Stimulated activated CD8-positive, alpha-beta memory T cell treated with anti-CD3 and anti-CD28 coated beads, Interleukin-15, amount 100 ng/mL, for 48 hours (primary cell): Measurements from ENCODE around the gene WBP4.
"Not testable (repeated sequence)": the region's sequence is repeated elsewhere in the genome, so short reads cannot be mapped to it uniquely, and the experiment has no call there.

Source experiments
- DNase-seq, 2 donors: peaks; one replicate each; pipeline ENCODE4 v3.0.0-alpha.2; 2020; ENCODE audit warnings: low read depth in 2 of 2

WBP4 gene

DNA sequence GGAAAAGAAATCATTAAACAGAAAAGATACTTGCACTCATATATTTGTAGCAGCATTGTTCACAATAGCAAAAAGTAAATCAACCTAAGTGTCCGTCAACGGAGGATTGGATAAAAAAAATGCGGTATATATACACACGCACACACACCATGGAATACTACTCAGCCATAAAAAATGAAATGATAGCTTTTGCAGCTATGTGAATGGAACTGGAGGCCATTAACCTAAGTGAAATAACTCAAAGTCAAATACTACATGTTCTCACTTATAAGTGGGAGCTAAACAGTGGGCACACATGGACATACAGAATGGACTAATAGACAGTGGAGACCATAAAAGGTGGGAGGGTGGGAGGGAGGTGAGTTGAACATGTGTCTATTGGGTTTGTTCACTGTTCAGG is 18.4 kb downstream of the WBP4 start:
- DNase-seq, result no peak

DNA sequence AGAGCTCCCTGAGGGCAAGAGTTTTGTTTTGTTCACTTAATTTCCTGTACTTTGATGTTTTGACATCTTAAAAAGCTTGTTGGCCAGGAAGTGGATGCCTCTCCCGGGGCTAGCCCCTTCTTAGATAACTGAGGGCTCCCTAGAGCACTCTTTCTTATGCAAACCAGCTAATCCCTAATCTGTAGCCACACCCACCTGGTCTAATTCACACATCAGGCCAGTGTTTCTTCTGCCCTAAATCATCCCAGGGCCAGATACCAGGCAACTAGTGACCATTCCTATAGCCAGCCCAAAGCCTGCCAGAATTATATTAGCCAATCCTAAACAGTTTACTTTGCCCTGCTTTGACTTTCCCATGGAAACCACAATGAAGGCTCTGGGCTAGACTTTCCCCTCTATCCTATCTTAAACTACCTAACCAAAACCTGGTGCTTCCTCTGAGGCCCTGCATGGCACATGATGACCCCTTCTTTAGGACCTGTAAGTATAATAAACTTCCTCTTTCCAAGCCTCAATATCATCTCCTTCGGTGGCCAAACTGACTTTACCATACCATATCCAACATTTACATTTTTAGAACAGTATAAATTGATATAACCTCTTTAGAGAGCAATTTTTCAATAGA is 24.8 kb downstream of the WBP4 start:
- no peak for DNase-seq

- DNase-seq, result not testable (repeated sequence)
Observed at GRCh38 chr13:41095681-41096080, 34.4 kb downstream of the WBP4 start.

- DNase-seq, result no peak
Observed at GRCh38 chr13:41098761-41099160, 37.5 kb downstream of the WBP4 start.

DNA sequence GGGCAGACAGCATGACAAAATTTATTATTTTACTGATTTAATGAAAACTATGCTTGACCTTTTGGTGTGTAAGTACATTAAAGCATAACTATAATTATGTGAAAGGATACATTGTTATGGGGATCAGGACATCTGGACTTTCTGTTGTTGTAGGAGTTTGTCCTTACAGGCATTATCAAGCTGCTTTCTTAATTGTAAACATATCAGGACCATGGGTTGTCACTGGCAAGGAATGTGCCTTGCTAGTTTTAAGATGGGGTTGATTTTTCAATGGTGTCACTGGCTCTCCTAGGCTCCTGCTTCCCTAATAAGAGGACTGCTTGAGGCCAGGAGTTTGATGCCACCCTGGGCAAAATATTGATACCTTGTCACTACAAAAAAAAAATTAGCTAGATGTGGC is 38.7 kb downstream of the WBP4 start:
- no peak for DNase-seq

DNA sequence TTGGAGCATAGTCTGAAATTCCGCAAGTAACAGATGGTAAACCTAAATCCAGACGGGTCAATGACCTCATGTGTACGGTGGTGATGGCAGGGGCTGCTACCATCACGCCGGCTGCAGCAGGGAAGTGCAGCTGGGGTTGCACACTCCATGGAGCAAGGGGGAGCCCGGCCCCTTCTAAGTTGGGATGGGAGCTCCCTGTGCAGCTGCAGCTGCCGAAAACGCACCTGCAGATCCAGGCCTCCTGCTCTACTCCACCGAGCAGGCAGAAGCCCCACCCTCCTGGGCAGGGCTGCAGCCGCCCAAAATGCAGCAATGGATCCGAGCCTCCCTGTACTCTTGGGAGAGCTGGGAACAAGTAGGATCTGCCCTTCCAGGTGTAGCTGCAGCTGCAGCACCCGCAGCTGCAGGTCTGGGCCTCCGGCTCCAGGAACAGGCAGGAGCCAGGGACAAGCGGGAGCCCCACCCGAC is 45.8 kb downstream of the WBP4 start:
- no peak for DNase-seq

- DNase-seq, result no peak
Observed at GRCh38 chr13:41107584-41108014, 46.3 kb downstream of the WBP4 start.

- no peak for DNase-seq
Observed at GRCh38 chr13:41111454-41111853, 50.1 kb downstream of the WBP4 start.

DNA sequence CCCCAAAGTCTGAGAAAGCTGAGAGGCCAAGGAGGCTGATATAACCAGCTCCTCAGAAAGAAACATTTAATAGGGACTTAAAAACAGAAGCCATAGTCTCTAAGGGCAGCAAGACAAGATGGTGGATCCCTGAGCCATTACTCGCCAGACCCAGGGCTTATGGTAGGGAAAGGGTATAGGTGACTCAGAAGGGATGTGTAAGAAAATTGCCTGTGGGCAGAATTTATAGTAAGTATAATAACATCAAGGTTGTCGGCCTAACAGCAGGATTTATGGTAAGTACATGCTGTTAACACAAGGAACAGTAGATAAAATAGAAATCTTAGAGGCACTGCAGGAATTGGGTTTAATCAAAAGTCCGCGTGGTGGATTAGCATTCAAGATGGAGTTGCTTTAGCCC is 56.6 kb downstream of the WBP4 start:
- DNase-seq, result no peak

DNA sequence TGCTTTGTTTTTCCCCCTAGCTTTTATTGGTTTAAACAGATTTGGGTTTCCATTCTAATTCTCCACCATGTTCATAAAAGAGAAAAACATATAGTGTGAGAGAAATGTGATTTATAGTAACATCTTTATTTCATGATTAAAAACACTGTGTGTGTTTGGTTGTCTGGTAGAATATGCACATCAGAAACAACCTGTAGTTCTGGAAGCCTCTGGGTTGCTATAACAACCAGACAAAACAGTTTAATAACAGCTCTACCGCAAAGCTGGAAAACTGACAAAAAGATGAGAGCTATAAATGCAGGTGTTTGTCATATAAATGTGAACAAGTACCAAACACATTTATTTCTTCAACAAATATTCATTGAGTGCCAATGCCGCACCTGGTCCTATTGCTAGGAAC is 61.5 kb downstream of the WBP4 start:
- no peak for DNase-seq

DNA sequence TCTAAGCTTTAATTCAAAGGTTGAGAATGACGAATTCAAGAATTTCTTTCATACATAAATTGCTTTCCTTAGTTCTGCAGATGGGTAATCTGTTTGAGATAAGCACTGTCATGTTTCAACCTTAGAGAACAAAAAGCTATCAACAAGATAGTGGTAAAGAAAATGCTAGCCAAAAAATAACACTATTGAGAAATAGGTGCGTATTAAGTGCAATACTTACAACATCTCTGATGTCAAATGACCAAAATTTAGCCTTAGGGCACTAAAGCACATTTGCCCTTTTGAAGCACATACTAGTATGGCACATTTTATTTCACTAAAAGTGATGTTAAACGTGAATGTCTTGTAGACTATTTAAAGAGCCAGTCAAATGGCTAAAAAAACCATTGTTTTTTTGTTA is 66.4 kb downstream of the WBP4 start:
- DNase-seq, result no peak

- no peak for DNase-seq
Observed at GRCh38 chr13:41130356-41130755, 69.0 kb downstream of the WBP4 start.

DNA sequence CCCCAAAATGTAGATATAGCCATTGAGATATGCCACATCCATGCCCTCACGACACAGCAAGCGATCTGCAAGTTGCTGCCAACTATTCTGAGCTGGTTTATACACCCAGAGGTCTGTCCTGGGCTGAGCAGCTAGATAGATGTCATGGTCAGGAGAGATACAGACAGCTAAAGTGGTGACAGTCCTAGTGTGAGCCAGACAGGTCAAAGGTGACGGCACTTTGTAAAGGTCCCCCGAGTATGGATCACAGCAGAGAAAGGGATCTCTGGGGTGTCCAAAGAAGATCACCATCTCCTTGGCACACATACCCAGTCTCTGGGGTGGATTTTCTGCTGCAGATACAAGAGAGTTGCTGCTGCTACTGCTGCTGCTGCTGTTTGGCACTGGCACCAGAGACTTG is 69.9 kb downstream of the WBP4 start:
- DNase-seq, result not testable (repeated sequence)

GRCh38 chr13:41131660-41132511 is 70.6 kb downstream of the WBP4 start:
- DNase-seq, result not testable (repeated sequence)

GRCh38 chr13:41132512-41133152 is 71.3 kb downstream of the WBP4 start, which contains the start of gene KBTBD6:
KBTBD6 (minus strand) TSS chr13:41132802; CDS start chr13:41132511, 291 bp downstream.
- DNase-seq, result peak; percentile 95 to 96
